NCI-H510A (cell line): ENCODE data around the gene FAM25C.
"Not testable (repeated sequence)": the region's sequence is repeated elsewhere in the genome, so short reads cannot be mapped to it uniquely, and the experiment has no call there.

Experiments used
- DNase-seq: peaks from one replicate; lab custom pipeline; 2025; lab: John Stamatoyannopoulos, UW

The FAM25C gene

DNA sequence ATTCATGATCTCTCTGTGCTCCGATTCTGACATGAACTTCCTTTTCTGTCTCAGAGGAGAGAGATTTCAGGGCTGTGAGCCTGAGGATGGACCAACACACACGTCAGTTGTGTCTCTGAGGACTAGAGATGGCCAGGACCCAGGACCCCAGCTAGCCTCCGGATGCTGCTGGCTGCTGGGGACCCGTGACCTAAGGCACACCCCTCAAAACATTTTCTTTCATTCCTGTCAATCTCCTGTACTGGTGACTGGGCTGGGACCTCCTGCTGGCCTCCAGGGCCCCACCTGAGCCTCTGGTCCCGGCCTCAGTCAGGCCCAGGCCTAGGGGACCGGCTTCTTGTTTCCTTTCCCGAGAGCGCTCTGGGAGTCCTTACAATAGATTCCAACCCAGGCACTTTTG lies 42.4 kb downstream of the FAM25C start:
- not testable (repeated sequence) for DNase-seq

DNA sequence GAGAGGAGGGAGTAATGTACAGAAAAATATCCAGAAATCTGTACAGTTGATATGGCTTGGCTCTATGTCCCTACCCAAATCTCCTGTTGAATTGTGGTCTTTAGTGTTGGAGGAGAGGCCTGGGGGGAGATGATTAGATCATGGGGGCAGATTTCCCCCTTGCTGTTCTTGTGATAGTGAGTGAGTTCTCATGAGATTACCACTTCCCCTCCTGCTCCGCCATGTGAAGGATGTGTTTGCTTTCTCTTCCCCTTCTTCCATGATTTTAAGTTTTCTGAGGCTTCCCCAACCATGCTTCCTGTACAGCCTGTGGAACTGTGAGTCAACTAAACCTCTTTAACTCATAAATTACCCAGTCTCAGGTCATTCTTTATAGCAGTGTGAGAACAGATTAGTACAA lies 52.2 kb downstream of the FAM25C start:
- not testable (repeated sequence) for DNase-seq
